GM18868 (cell line): ENCODE data around the gene MUCL1.
"Not testable (repeated sequence)": the region's sequence is repeated elsewhere in the genome, so short reads cannot be mapped to it uniquely, and the experiment has no call there.

Experiments used
- ATAC-seq: cut with Tn5 transposase; IDR thresholded peaks from one replicate; pipeline ENCODE4 v1.9.1; 2021; ENCODE audit warnings: mild to moderate bottlenecking, moderate library complexity; ENCODE audit not compliant: unreplicated experiment

MUCL1 gene

GRCh38 chr12:54853933-54854538, at the start of gene MUCL1:
Gene MUCL1 (plus strand): TSS chr12:54854516. CDS start chr12:54854583, 67 bp downstream.
- ATAC-seq, result peak; percentile 97

GRCh38 chr12:54821676-54822075, 32.6 kb upstream of the MUCL1 start:
- no peak for ATAC-seq

- no peak for ATAC-seq
Observed at GRCh38 chr12:54824402-54824801, 29.9 kb upstream of the MUCL1 start.

- no peak for ATAC-seq
Observed at GRCh38 chr12:54829511-54829910, 24.8 kb upstream of the MUCL1 start.

- ATAC-seq, result no peak
Observed at GRCh38 chr12:54830199-54830598, 24.1 kb upstream of the MUCL1 start.

GRCh38 chr12:54831631-54832030, 22.7 kb upstream of the MUCL1 start:
- ATAC-seq, result no peak

GRCh38 chr12:54840244-54840865, 14.0 kb upstream of the MUCL1 start:
- no peak for ATAC-seq

GRCh38 chr12:54857406-54857805, 3.1 kb downstream of the MUCL1 start:
- no peak for ATAC-seq

- ATAC-seq, result peak; percentile 44
Observed at GRCh38 chr12:54858562-54858961, 4.2 kb downstream of the MUCL1 start.

- no peak for ATAC-seq
Observed at GRCh38 chr12:54859502-54859901, 5.2 kb downstream of the MUCL1 start.

- no peak for ATAC-seq
Observed at GRCh38 chr12:54861927-54862326, 7.6 kb downstream of the MUCL1 start.

- no peak for ATAC-seq
Observed at GRCh38 chr12:54863948-54864618, 9.8 kb downstream of the MUCL1 start.

GRCh38 chr12:54865683-54866324, 11.5 kb downstream of the MUCL1 start:
- no peak for ATAC-seq

- no peak for ATAC-seq
Observed at GRCh38 chr12:54868690-54869089, 14.4 kb downstream of the MUCL1 start.

- no peak for ATAC-seq
Observed at GRCh38 chr12:54870048-54870447, 15.7 kb downstream of the MUCL1 start.

- no peak for ATAC-seq
Observed at GRCh38 chr12:54870617-54871016, 16.3 kb downstream of the MUCL1 start.

- ATAC-seq, result no peak
Observed at GRCh38 chr12:54879150-54879549, 24.8 kb downstream of the MUCL1 start.

GRCh38 chr12:54879579-54879978, 25.3 kb downstream of the MUCL1 start:
- ATAC-seq, result no peak

GRCh38 chr12:54882079-54882478, 27.8 kb downstream of the MUCL1 start:
- ATAC-seq, result no peak

- ATAC-seq, result not testable (repeated sequence)
Observed at GRCh38 chr12:54882597-54882996, 28.3 kb downstream of the MUCL1 start.

- not testable (repeated sequence) for ATAC-seq
Observed at GRCh38 chr12:54888428-54888827, 34.1 kb downstream of the MUCL1 start.

- no peak for ATAC-seq
Observed at GRCh38 chr12:54890339-54890738, 36.0 kb downstream of the MUCL1 start.
